Pulmonary artery endothelial cell (primary cell): ENCODE data around the gene KCNIP4. TPM values are rescaled to one million over a fixed set of nuclear protein-coding genes. Genes with fewer than 3 reads are reported as not detected.

Source experiments
- DNase-seq: peaks from one replicate; pipeline ENCODE4 v3.0.0-alpha.2; 2011; ENCODE audit warnings: low read depth, low spot score
- total RNA-seq: library from RNA; depleted of rRNA; stranded (reverse); fragments of >200 nt; gene quantifications from 2 replicates; pipeline ENCODE4 v1.2.3, GENCODE V29; 2014

Gene KCNIP4
- total RNA-seq, 1 donor from 2014 or later = not detected

DNA sequence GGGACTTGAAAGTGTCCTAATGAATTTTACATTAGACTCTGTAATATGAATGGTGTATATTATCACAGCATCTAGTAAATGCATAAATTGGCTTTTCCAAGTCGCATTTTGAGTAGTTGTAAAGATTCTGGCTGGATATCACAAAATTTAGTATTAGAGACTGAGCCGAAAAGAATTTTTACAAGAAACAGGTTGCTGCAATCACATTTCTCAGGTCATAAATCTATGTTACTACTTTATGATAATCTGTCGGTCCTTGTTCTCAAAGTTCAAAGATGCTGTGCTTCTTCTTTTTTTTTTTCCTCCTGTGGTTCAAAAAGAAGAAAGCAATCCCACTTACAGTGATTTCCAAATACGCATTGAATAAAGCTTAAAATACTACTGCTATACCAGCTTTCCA is 253.4 kb downstream of the KCNIP4 start:
- no peak for DNase-seq

DNA sequence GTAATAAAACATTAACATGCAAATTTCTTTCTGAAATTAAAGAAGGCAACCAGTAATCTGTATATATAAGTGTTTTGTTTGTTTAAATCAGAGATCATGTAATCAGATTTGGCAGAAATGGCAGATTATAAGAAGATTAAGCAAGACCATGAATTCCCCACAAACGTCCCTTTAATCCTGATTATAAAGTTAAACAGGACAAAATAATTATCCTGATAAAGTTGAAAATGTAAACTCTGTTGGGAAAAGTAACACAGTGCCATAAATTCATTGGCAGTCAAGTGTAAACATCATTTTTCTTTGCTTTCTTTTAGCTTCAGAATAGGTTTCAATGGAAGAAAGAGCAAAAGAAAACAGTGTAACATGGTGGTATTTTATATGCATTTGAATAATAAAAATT is 256.3 kb downstream of the KCNIP4 start:
- DNase-seq = no peak

- no peak for DNase-seq
Observed at GRCh38 chr4:21688596-21689265, 259.8 kb downstream of the KCNIP4 start.

DNA sequence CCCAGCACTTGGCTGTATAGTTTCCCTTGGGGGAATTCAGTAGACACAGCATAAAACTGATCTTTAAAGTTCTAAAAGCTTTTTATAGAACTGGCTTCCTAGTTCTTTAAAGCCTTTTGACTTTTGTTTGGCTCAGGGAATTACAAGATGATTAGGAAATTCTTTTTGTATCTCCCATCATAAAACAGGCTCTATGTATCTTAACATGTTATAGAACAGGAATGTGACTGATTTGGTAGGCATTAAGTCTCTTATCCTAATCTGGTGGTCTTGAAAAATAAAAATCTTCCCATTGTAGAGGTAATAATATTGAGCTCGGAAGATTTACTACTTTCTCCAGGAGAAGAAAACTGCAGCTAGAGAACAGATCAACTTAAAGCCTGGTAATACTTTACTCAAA is 262.7 kb downstream of the KCNIP4 start:
- no peak for DNase-seq

DNA sequence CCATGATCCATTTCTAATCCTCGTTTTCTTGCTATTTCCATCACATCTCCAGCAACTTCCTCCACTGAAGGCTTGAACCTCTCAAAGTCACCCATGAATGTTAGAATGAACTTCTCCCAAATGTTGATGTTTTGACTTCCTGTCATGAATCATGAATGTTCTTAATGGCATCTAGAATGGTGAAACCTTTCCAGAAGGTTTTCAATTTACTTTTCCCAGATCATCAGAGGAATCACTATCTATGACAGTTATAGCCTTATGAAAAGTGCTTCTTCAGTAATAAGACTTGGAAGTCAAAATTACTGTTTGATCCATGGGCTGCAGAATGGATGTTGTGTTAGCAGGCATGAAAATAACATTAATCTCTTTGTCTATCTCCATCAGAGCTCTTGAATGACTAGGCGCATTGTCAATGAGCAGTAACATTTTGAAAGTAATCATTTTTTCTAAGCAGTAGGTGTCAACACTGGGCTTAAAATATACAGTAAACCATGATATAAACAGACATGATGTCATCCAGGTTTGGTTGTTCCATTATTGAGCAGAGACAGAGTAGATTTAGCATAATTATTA is 268.2 kb downstream of the KCNIP4 start:
- no peak for DNase-seq

DNA sequence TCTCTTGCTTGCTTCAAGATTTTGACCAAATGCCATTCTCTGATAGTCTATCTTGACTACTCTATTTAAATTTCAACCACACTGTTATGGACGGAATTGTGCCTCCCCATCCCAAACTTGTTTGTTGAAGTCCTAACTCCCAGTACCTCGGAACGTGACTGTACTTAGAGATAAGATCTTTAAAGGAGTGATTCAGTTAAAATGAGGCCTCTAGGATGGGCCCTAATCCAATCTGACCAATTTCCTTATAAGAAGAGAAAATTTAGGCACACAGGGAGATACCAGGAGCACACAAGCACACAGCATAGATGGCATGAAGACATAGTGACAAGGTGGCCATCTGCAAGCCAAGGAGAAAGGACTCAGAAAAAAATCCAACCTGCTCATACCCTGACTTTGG is 269.9 kb downstream of the KCNIP4 start:
- no peak for DNase-seq

DNA sequence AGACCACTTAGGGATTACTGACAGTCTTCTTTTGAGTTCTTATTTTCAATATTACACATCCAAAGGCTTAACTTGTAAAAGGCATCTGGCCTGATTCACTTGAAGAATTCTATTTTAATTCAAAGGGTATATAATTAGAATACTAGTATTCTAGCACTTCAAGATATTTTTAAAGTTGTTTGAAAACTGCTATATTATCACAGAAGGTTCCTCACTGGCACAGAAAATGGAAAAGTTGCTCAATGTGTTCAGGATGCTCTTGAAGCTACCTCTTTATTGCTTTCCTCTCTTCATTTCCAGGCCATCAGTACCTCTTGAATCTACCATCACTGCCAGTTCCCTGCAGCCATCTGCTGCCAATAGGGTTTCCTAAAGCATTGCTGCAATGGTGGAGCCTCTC is 271.4 kb downstream of the KCNIP4 start:
- no peak for DNase-seq

DNA sequence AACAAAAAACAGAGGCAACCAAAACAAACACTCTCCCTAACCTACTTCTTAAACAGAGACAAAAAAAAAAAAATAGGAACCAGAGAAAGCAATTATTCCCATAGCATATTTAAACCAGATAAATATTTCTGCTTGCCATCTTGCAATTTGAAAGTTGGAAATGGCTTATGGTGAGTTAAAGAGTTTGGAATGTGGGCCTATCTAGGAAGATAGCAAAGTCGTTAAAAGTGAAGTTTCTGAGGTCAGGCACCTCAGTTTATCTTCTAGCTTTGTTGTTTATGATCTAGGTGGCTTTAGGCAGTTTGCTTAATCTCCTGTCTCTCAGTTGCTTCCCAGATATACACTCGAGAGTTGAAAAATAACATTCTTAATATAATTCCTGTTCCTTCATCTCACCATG is 284.2 kb downstream of the KCNIP4 start:
- no peak for DNase-seq

GRCh38 chr4:21656832-21657231 is 291.7 kb downstream of the KCNIP4 start:
- peak; percentile 80 for DNase-seq

DNA sequence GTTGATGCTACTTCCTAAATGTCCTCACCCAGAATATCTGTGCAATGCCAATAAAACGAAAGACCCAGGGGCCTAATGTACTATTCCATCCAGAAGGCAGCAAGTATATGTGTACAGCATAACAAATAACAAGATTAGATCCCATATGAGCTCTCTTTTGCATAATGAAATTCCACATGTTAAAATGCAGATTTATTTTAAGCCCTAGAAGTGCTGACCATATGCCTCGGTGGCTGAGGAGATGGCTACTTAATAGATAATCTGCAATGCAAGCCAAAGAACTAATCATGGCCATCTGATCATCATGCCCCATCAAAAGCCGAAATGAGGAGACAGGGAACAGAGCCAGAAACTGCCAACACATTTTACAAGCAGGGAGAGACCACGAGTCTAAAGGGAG is 293.5 kb downstream of the KCNIP4 start:
- DNase-seq = no peak

DNA sequence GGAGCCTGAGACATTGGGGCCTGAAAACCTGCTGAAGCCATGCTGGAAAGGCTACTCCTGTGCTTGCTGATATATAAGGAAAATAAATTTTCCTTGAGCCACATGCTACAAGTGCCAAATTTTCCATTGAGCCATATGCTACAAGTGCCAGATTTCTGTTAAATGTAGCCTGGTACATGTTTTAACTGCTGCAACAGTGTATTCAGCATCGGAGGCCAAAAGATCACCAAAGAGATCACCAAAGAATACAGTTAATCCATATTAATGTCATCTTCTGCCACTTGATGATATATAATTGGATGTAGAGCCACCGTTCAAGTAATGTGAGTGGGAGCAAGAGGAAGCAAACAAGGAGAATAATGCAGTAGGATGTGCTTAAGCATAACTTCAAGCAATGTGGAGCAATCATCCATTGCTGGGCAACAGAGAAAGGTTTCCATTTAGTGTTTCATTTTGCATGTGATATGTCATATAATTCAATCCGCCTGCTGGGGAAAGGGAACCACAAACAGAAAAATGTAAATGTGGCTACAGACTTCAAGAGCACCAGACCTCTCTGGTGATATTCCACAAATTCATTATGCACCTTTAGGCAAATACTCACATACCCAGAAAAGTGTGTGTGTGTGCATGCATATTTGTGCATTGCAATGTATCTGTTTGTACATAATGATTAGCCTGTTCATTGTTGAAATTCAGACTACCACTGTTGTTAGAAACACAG is 295.9 kb downstream of the KCNIP4 start:
- DNase-seq = no peak

DNA sequence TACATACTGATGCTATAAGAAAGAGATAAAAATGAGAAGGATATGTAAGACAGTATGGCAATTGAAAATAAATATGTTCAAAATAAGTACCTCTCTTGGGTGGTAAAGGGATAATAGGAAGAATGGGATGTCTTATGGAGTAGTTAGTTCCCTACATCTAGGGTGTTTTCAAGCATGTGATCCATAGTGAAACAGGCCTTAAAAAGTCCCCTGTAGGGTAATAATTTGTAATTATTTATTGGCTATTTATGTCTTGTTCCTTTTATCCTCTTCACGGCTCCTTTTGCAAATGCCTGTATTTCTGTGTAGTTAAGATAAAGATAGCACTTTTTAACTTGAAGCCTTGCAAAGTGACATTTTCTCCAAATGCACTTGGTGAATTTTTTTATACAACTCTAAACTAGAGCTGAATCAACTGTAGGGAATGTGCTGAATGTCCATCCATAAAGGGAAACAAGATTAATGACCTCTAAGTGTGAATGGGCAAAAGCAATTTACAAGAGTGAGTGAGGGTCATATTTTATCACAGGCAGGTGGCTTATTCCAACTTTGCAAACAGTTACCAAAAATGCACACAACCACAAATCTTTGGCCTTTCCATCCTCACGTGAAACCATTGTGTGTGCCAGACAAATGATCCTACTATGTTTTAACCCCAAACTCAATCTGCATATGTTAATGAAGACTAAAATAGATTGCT is 299.0 kb downstream of the KCNIP4 start:
- no peak for DNase-seq

DNA sequence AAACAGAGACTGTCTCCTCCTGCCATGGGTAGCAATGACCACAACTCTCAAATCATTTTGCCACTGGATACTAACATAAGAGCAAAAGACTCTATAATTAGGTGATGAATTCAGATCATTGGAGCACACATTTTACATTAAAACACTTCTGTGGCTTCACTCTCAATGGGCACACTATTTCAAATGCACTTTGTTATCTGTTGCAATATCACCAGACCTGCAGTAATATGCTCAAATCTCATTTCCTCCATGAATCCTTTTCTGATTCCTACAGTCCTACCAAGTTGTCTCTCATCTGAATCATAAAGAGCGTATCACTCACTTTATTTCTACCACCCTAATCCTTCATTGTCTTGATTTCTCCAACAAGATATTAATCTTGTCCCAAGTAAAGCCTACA is 302.8 kb downstream of the KCNIP4 start:
- no peak for DNase-seq

DNA sequence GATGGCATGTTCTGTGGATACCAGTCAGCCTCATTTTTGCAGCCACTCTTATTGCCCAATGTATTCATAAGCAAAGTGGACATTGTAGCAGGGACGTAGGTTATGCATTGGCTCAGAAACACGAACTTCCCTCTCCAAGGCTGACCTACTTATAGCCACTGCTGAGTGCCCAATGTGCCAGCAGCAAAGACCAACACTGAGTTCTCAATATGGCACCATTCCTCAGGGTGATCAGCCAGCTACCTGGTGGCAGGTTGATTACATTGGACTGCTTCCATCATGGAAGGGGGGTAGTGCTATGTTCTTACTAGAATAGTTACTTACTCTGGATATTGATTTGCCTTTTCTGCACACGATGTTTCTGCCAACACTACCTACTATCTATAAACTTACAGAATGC is 306.9 kb downstream of the KCNIP4 start:
- no peak for DNase-seq

- no peak for DNase-seq
Observed at GRCh38 chr4:21638171-21638725, 310.3 kb downstream of the KCNIP4 start.

GRCh38 chr4:21628916-21629610 is 319.5 kb downstream of the KCNIP4 start:
- no peak for DNase-seq

DNA sequence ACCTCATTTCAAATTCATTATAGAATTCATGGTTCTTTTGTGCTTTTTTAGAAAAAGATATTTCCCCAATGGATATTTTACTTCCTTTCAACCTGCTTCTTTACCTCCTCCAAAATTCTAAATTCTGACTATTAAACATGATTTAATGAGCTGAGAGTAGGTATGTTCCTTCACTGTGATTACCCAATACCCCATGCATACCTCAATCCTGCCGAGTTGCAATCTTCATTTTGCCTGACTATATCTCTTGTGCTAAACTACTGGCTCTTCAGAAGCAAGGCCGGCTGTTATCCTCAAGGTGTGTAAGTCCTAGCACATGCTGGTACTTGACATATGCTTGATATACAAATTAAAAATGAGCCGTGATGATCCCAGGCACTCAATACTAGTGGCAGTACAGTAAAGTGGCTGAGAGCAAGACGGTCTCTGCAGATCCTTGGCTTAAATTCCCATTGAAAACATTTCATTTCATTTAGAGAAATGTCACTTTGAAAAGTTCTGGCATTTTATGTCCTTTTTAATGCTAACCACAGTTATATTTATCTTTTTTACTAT is 320.4 kb downstream of the KCNIP4 start:
- no peak for DNase-seq

- DNase-seq = no peak
Observed at GRCh38 chr4:21625447-21625846, 323.1 kb downstream of the KCNIP4 start.

GRCh38 chr4:21605006-21605405 is 343.6 kb downstream of the KCNIP4 start:
- no peak for DNase-seq

DNA sequence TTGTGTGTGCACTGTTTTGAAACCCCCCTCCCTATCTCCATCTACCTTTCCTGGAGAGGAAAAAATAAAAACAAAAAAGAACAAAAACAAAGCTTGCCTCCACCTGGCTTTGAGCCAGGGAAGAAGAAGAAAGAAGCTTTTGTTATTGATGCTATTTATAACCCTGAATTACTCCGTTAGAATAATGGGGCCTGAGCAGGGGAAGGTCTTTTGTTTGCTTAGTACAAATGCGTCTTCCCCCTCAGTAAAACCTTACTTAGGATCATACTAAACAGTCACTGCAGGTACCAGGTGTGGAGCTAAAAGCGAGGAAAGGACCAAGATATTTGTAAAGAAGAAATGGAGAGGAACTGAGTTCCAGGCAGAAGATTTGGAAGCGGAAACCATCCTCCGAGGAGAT is 352.1 kb downstream of the KCNIP4 start:
- no peak for DNase-seq

DNA sequence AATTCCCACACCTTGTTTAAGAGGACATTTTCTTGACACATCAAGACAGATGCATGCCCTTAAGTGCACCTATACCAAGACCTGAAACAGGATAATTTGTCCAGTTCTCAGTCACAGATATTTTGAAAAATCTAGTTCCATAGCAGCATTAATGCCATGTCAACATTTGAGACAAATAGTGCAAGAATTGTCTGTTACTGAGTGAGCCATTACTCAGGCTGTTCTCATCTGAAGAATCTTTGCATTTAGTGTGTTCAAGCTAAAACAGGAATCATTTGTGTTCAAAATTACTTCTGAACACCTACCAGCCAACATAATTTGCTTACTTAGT is 354.9 kb downstream of the KCNIP4 start:
- DNase-seq = no peak
